ENCODE measurements around the gene NELFA.
"Not testable (repeated sequence)": the region's sequence is repeated elsewhere in the genome, so short reads cannot be mapped to it uniquely, and the experiment has no call there.

The NELFA gene

GRCh38 chr4:2040391-2041238, 31.8 kb upstream of the NELFA start:
- DNase-seq = no peak

GRCh38 chr4:2036866-2037265, 28.1 kb upstream of the NELFA start:
- no peak for DNase-seq

- no peak for DNase-seq
Measured at GRCh38 chr4:2036327-2036726, 27.6 kb upstream of the NELFA start.

GRCh38 chr4:2031161-2031560, 22.4 kb upstream of the NELFA start:
- not testable (repeated sequence) for DNase-seq

- DNase-seq = peak; percentile 7
Measured at GRCh38 chr4:2027120-2027519, 18.3 kb upstream of the NELFA start.

- no peak for DNase-seq
Measured at GRCh38 chr4:2025817-2026216, 17.0 kb upstream of the NELFA start.

- no peak for DNase-seq
Measured at GRCh38 chr4:2024683-2025082, 15.9 kb upstream of the NELFA start.

GRCh38 chr4:2021358-2022018, 12.7 kb upstream of the NELFA start:
- not testable (repeated sequence) for DNase-seq

- DNase-seq = no peak
Measured at GRCh38 chr4:2015008-2015407, 6.2 kb upstream of the NELFA start.

GRCh38 chr4:2011583-2011982, 2.8 kb upstream of the NELFA start:
- no peak for DNase-seq

GRCh38 chr4:2009651-2010233, 968 bp upstream of the NELFA start:
- DNase-seq = peak; percentile 56

GRCh38 chr4:2008671-2008920, 178 bp downstream of the NELFA start:
- DNase-seq = no peak

- DNase-seq = no peak
Measured at GRCh38 chr4:2007804-2008670, 737 bp downstream of the NELFA start.

GRCh38 chr4:2006956-2007653, 1.7 kb downstream of the NELFA start:
- DNase-seq = no peak

- no peak for DNase-seq
Measured at GRCh38 chr4:2006367-2006766, 2.4 kb downstream of the NELFA start.

- DNase-seq = not testable (repeated sequence)
Measured at GRCh38 chr4:2003361-2003760, 5.4 kb downstream of the NELFA start.

- not testable (repeated sequence) for DNase-seq
Measured at GRCh38 chr4:1999308-1999707, 9.5 kb downstream of the NELFA start.

GRCh38 chr4:1998296-1998695, 10.5 kb downstream of the NELFA start:
- no peak for DNase-seq

- no peak for DNase-seq
Measured at GRCh38 chr4:1997712-1998111, 11.1 kb downstream of the NELFA start.

- no peak for DNase-seq
Measured at GRCh38 chr4:1996866-1997611, 11.7 kb downstream of the NELFA start.

- DNase-seq = no peak
Measured at GRCh38 chr4:1994938-1995337, 13.8 kb downstream of the NELFA start.
